Colonic mucosa (tissue), 4 donors: ENCODE results near the gene ITSN1. TPM values are rescaled to one million over a fixed set of nuclear protein-coding genes. Genes with fewer than 3 reads are reported as not detected.
A peak's percentile ranks its signal among the peaks of the same experiment; 100 is the strongest.

ENCODE experiments used
- DNase-seq: peaks from one replicate; pipeline ENCODE4 v3.0.0-alpha.2; 2020
- H3K27ac ChIP-seq: fragments of 200-600 bp; one replicate; pipeline ENCODE4 v1.8.0; 2021
- H3K27me3 ChIP-seq: fragments of 200-600 bp; one replicate; pipeline ENCODE4 v1.8.0; 2021
- H3K36me3 ChIP-seq: fragments of 200-600 bp; one replicate; pipeline ENCODE4 v1.8.0; 2021
- H3K4me1 ChIP-seq: fragments of 200-600 bp; one replicate; pipeline ENCODE4 v1.8.0; 2021; ENCODE audit warnings: mild to moderate bottlenecking
- H3K4me3 ChIP-seq: fragments of 200-600 bp; one replicate; pipeline ENCODE4 v1.8.0; 2021
- H3K9ac ChIP-seq, 2 donors: one replicate each; pipeline ENCODE4 v1.7.0; 2013; ENCODE audit warnings: control low read depth in 2 of 2, low read depth in 2 of 2, low read length in 2 of 2
- H3K9me3 ChIP-seq: fragments of 200-600 bp; one replicate; pipeline ENCODE4 v1.8.0; 2021
- intact Hi-C: fragments of 100-400 bp; cut with DNase I; formaldehyde crosslinking; loops from one replicate; pipeline ENCODE4 v1.14.1; 2022
- total RNA-seq, 2 donors: library from RNA; stranded (reverse); fragmentation: NEBNext Ultra II Directional in 1 of 2; extraction: Animal tissue kit (Norgen Biotek cat#: 25700) in 1 of 2; gene quantifications; one replicate each; pipeline ENCODE4 v1.2.1, GENCODE V29; 2021
- TF ChIP-seq, protein P1 (sequence below): fragments of 200-600 bp; IDR thresholded peaks from one replicate; pipeline ENCODE4 v1.8.0; 2022; ENCODE audit warnings: antibody characterized with exemption, mild to moderate bottlenecking
- donor health status: healthy.
- donor health status: DM: no; HTN: no; CAD: no.
- donor health status: DM: no; HTN: no; CAD: no.

The ITSN1 gene
- total RNA-seq, 2 donors from 2014 or later, result 22.4 to 28.3 TPM

DNA sequence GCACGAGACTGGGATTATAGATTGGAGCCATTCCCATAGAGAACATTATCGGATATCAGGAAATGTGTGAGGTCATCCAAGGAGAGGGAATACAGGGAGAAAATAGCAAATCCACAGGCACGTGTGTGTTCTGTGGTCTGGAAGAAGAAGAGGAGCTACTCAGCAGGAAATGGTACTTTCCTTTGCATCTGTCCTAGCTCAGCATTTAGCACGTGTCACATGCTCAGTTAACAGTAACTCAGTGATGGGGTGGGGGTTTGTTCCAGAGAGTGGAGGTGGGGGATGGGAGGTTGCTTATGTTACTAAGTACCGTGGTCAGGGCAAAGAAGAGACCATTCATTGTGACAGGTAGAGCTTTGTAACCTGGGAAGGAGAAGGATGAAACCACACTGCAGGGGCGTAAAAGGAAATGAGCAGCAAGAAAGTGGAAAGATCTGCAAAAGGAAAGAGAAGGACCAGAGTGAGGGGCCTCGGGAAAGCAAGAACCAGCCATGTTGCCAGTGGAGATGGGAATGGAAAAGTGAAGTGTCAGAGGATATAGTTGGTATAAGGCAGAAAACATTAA, 172.9 kb downstream of the ITSN1 start:
- H3K27me3 ChIP-seq, result no peaks in the 10 kb centered on the region

DNA sequence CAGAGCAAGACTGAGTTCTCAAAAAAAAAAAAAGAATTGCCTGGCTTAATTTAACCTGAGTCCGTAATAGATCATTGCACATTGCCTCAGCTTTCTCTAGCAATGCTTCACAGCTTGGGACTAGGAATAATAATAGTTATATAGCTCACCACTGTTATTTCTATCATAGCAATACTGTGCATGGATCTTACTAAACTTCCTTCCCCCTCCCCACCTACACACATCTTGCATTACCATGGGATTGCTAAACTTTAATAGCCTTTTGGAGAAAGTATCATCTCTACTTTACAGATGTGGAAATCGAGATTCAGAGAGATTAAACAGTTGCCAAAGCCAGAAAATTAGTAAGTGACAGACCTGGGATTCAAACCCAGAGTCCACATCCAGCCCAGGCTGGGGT, 173.9 kb downstream of the ITSN1 start:
- no peak overlapping the region for H3K9ac ChIP-seq
- H3K4me1 ChIP-seq, result no peaks in the 10 kb centered on the region
- no peak overlapping the region for H3K27ac ChIP-seq
- intact Hi-C loops, result no loop called here
- no peaks in the 10 kb centered on the region for H3K36me3 ChIP-seq
- no peak overlapping the region for H3K4me3 ChIP-seq
- H3K9me3 ChIP-seq, result no peaks in the 10 kb centered on the region
- no peak for DNase-seq
- TF ChIP-seq, protein P1, sequence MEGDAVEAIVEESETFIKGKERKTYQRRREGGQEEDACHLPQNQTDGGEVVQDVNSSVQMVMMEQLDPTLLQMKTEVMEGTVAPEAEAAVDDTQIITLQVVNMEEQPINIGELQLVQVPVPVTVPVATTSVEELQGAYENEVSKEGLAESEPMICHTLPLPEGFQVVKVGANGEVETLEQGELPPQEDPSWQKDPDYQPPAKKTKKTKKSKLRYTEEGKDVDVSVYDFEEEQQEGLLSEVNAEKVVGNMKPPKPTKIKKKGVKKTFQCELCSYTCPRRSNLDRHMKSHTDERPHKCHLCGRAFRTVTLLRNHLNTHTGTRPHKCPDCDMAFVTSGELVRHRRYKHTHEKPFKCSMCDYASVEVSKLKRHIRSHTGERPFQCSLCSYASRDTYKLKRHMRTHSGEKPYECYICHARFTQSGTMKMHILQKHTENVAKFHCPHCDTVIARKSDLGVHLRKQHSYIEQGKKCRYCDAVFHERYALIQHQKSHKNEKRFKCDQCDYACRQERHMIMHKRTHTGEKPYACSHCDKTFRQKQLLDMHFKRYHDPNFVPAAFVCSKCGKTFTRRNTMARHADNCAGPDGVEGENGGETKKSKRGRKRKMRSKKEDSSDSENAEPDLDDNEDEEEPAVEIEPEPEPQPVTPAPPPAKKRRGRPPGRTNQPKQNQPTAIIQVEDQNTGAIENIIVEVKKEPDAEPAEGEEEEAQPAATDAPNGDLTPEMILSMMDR, result no peak
- H3K27me3 ChIP-seq, result no peaks in the 10 kb centered on the region

More for the DNA sequence above, 172.9 kb downstream of the ITSN1 start:
- Histone ChIP-seq H3K27ac (no peak overlapping the region), H3K4me1 (no peaks in the 10 kb centered on the region), H3K9me3 (no peaks in the 10 kb centered on the region), H3K36me3 (no peaks in the 10 kb centered on the region), H3K9ac (no peak overlapping the region), H3K4me3 (no peak overlapping the region)
- DNase-seq, result peak; percentile 27
- TF ChIP-seq, protein P1, result no peak
- intact Hi-C loops, result no loop called here

DNA sequence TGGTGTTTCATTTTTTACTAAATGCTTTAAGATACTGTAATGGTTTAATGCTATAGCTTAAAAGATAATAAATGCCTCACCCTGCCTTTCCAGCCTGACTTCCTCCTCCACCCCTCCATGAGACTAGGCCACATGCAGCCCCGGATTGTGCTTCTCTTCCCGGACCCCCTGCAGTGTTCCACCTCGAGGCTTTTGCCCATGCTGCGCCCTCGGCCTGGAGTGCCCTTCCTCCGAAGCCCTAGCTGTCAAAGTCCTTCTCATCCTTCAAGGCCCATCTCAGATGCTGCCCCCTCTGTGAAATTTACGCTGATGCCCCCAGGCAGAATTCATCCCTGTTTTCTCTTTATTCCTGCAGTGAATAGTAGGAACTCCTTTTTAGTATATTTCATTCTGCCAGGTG, 174.8 kb downstream of the ITSN1 start:
- TF ChIP-seq, protein P1, result no peak
- Histone ChIP-seq H3K4me3 (no peak overlapping the region), H3K4me1 (no peaks in the 10 kb centered on the region), H3K9me3 (no peaks in the 10 kb centered on the region), H3K27me3 (no peaks in the 10 kb centered on the region), H3K9ac (no peak overlapping the region), H3K27ac (no peak overlapping the region), H3K36me3 (no peaks in the 10 kb centered on the region)
- intact Hi-C loops, result no loop called here
- DNase-seq, result no peak

DNA sequence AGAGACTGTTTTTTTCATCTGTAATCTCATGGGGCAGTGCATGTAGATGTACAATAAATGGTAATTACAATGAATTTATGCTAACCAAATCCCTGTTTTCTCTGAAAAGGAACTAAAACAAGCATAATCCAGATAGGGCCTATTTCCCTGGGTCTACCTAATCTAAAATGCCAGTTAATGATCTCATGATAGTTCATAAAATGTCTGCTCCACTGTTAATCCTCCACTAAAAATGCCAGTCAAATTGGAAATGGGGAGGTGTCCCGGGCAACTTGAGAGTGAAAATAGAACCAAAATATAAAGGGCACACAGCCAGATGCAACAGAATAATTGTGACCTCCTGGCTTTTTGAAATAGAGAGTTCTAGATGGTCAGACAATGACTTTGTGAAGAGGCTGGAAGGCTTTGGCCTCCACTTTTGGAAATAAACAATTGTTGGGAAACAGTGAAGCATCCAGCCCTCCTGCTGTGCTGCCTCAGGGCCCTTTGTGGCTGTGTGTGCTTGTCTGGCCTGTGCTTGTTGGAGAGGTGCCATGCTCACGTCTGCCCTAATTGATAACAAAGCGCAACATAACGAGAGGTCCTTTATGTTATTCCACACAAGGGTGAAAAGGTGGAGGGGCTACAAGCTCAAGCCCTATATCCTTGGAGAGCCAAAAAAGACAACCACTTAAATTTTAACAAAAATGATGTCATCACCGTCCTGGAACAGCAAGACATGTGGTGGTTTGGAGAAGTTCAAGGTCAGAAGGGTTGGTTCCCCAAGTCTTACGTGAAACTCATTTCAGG, 175.6 kb downstream of the ITSN1 start:
- no peak for DNase-seq
- Histone ChIP-seq H3K9me3 (no peaks in the 10 kb centered on the region), H3K27me3 (no peaks in the 10 kb centered on the region), H3K4me1 (no peaks in the 10 kb centered on the region), H3K4me3 (no peak overlapping the region), H3K36me3 (no peaks in the 10 kb centered on the region), H3K27ac (no peak overlapping the region), H3K9ac (no peak overlapping the region)
- TF ChIP-seq, protein P1, result no peak
- intact Hi-C loops, result no loop called here

DNA sequence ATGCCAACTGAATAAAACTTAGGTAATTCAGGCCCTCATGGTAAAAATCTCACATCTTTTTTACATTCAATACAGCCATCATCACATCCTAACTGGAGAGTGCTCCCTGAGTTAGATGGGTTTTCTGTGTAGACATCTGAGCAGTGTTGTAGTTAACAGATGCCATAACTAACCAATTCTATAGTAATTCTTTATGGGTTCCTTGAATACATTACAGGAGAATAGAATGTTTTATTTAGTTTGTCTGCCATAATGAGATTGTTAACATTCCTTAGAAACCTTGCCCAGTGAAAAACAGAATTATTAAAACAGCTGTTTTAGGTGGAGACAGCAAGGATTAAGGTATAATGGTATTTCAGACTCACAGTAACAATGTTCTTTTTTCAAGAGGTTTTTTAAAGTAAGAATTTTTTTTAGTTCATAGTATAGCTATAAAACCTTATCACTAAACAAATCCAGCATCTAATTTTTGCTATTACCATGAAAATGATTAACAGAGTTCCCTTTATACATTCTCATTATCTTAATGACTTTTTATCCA, 178.0 kb downstream of the ITSN1 start:
- Histone ChIP-seq H3K27ac (no peak overlapping the region), H3K4me3 (no peak overlapping the region), H3K36me3 (no peaks in the 10 kb centered on the region), H3K9ac (no peak overlapping the region), H3K4me1 (no peaks in the 10 kb centered on the region), H3K9me3 (no peaks in the 10 kb centered on the region), H3K27me3 (no peaks in the 10 kb centered on the region)
- no peak for DNase-seq
- intact Hi-C loops, result no loop called here
- TF ChIP-seq, protein P1, result no peak
